Measurements from ENCODE around the gene CAMTA1.

Gene CAMTA1

DNA sequence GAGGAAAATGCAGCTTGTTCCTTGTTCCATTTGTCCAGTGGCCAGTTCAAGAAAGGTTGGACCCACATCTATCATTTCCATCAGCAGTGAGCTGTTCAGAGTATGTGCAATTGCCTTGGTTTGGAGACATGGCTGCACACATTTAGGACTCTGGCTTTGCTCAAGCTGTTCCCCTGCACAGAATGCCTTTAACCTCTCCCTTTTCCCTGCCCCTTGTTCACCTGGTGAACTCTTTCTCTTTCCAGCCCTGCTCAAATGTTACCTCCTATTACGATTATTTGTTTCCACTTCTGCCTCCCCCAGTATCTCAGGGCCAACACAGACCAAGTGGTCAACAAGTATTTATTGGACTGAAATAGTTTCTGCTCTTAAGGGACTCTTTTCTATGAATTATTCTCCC, 385.9 kb downstream of the CAMTA1 start:
- peak in 1 of 42 donors; percentile 4 for DNase-seq
- intact Hi-C loops (cut with DNase I), result no loop called here

DNA sequence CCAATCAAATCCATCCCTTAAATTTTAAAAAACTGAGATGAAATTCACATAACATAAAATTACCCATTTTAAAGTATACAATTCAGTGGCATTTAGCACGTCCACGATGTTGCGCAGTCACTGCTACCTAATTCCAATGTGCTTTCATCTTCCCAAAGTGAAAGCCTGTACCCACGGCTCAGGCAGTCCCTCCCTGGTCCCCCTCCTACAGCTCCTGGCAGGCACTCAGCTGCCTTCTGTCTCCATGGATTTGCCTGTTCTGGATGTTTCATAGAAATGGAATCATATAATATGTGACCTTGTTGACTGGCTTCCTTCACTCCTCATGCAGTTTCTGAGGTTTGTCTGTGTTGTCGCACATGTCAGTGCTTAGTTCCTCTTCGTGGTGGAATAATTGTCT, 386.3 kb downstream of the CAMTA1 start:
- intact Hi-C loops (cut with DNase I), result no loop called here
- DNase-seq, result no peak

DNA sequence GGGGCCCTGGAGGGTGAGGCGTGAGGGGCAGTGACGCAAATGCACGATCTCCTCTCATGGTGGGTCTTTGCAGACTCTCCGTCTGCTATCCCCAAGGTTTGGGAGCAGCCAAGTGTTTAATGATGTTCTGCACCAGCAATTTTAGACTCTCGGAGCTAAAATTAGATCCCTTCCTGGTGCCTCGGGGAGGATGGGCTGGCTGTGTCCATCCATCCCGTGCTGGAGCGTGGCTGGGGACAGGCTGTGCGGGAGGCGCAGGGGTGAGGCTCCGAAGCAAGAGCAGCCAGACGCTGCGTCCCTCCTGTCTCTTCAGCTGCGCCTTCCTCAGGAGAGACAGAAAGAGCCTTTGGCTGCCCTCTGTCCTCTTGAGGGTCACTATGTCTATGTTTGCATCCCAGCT, 387.6 kb downstream of the CAMTA1 start:
- intact Hi-C loops (cut with DNase I), result no loop called here
- peak in 1 of 42 donors; percentile 27 for DNase-seq

DNA sequence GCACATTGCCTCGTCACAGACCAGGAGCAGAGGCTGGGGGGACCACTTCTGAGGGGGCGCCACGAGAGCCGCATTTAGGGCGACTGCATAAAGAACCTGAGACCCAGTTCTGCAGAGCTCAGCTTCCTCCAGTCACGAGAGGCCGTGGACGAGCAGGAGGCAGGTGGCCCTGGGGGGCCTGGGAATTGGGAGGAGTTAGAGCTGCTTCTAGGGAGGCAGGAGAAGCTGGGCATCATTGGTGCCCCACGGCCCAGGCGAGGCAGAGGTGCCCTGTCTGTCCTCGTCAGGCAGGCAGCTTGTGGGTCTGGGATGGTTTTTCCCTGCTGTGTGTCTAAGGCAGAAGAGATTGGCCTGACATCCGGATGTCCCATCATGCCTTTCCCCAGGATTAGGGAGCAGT, 389.3 kb downstream of the CAMTA1 start:
- intact Hi-C loops (cut with DNase I), result no loop called here
- no peak for DNase-seq

DNA sequence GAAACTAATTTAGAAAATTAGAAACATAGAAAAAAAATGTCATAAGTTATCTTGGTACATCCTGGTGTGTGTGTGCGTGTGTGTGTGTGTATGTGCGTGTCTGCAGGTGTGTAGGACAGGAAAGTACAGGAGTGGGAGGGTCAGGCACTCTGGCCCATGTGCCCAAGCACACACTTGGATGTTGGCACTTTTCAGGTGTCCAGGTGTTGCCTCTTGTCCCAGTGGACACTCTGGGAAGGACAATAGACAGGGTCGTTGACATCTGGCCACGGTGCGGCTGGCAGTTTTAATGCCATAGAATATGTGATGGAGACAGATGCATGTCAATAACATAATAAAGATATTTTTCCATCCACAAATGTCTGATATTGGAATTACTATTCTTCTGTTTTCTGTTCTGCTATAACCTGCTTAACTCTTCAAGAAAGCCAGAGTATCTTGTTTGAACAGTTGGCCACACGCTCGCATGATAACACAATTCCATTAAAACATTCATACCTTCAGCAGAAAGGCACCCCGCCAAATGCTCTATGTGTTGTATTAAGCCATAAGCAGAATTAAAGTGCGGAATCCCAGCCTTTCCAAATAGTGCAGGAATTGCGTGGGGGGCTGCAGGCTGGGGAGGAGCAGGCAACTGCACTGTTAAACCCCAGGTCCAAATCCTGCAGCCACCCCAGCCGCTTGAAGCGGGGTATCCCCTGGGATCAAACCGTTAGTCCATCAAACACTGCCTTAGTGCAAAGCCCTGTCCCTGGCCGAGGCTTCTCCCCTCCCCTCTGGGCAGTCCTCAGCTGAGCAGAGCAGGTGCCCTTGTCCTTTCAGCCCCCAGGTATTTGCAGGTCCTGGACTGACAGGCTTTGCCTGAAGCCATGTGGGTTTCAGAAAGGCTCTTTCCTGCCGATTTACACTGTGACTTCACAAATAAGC, 390.0 kb downstream of the CAMTA1 start:
- intact Hi-C loops (cut with DNase I), result no loop called here
- peak in 1 of 42 donors; percentile 23 for DNase-seq

DNA sequence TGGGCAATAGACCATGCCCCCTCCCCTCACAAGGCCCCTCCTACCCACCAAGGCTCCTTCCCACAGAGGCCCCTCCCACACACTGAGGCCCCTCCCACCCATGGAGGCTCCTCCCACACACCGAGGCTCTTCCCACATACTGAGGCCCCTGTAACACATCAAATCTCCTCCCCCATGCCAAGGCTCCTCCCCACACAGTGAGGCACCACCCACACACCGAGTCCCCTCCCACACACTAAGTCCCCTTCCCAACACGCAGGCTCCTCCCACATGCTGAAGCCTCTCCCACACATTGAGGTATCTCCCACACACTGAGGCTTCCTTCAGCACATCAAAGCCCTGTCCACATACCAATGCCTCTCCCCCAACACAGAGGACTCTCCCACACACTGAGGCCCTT, 391.8 kb downstream of the CAMTA1 start:
- DNase-seq, result peak in 1 of 42 donors; percentile 12
- intact Hi-C loops (cut with DNase I), result no loop called here

GRCh38 chr1:7177438-7178146, 392.3 kb downstream of the CAMTA1 start:
- intact Hi-C loops (cut with DNase I), result no loop called here
- DNase-seq, result peak in 1 of 42 donors; percentile 15

DNA sequence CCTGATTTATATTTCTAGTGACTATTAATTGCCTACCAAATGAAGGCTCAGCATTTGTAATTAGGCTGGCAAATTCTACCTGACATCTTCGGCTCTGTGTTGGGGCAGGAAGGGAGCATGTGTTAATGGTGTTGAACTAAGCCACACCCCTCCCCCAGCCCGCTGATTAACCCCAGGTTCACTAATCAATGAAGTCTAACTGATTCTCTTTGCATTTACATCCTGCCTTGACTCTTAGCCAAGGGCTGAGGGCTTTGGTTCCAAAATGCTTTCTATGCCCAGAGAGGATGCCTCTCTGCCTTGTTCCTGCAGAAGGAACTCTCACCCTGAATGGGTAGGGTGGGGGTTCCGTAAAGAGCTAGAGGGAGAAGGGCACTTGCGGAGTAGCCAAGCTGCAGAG, 393.1 kb downstream of the CAMTA1 start:
- peak in 1 of 42 donors; percentile 17 for DNase-seq
- intact Hi-C loops (cut with DNase I), result no loop called here

DNA sequence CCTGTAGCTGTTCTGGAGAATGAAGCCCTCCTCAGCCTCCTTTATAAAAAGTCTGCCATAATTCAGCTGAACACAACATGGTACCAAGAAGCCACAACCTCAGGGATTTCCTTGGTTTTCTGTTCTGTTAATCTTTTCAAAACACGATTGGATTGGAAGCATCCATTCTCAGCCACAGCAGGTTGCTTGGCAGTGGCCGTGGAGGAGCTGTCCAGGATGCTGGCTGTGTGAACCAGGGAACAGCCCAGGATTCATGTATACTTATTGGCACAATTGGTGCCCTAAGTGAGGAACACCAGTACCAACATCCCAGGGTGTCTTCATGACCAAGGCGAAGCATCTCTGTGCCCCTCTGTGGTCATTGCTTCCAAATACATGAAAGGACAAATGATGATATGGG, 393.5 kb downstream of the CAMTA1 start:
- DNase-seq, result peak in 1 of 42 donors; percentile 12
- intact Hi-C loops (cut with DNase I), result no loop called here

- intact Hi-C loops (cut with DNase I), result no loop called here
- DNase-seq, result peak in 1 of 42 donors; percentile 22
Observed at GRCh38 chr1:7185721-7186120, 400.5 kb downstream of the CAMTA1 start.

- intact Hi-C loops (cut with DNase I), result no loop called here
- peak in 1 of 42 donors; percentile 35 for DNase-seq
Observed at GRCh38 chr1:7186382-7187111, 401.3 kb downstream of the CAMTA1 start.

DNA sequence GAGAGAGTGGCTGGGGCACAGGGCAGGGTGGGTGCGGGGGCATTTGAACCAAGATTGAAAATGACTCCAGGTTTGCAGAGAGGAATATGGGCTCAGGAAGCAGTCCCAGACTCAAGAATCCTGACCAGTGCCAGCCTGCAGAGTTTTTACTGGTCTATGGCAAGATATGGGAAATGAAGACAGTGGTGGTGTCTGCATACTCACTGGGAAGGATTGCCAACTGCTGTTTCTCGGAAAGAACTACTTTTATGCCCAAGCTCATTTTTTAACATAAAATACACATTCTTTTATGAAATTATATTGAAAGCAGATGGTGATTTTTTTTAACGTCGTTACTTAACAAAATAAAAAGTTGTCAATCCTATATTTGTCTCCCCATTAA, 401.8 kb downstream of the CAMTA1 start:
- intact Hi-C loops (cut with DNase I), result no loop called here
- no peak for DNase-seq

DNA sequence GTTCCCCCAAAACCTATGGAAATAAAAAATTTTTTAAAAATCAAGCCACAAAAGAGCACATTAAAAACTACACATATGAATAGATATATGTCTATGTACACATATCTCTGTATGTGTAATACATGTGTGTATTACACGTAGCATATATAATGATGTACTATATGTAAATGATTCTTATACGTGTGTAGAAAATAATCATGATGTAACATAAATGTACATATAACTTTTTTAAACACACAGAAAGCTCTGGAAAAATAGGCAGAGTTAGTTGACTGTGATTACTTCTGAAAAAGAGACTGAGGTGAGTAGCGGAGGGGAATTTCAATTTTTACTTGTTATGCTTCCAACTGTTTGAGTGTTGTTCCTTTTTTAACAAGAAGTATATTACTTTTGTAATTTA, 405.0 kb downstream of the CAMTA1 start:
- intact Hi-C loops (cut with DNase I), result no loop called here
- no peak for DNase-seq

GRCh38 chr1:7192453-7192852, 407.2 kb downstream of the CAMTA1 start:
- DNase-seq, result no peak
- intact Hi-C loops (cut with DNase I), result no loop called here

- intact Hi-C loops (cut with DNase I), result no loop called here
- DNase-seq, result peak in 1 of 42 donors; percentile 17
Observed at GRCh38 chr1:7196036-7196911, 411.0 kb downstream of the CAMTA1 start.

DNA sequence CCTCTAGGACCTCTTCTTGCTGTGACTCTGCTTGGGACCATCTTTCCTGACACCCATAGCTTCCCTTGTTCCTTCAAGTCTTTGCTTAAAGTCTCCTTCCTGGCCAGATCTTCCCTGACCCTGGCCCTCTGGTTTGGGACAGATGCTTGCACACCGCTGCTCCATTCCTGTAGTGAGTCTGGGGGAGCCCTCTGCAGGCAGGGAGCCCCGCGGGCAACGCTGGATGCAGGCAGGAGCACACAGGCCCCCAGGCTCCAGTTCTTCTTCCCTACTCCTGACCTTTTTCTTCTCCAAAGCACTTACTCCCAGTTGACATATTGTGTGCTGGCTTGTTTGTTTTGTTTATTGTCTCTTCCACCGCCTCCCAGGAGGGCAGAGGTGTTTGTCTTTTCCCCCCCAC, 413.4 kb downstream of the CAMTA1 start:
- intact Hi-C loops (cut with DNase I), result no loop called here
- peak in 1 of 42 donors; percentile 17 for DNase-seq

DNA sequence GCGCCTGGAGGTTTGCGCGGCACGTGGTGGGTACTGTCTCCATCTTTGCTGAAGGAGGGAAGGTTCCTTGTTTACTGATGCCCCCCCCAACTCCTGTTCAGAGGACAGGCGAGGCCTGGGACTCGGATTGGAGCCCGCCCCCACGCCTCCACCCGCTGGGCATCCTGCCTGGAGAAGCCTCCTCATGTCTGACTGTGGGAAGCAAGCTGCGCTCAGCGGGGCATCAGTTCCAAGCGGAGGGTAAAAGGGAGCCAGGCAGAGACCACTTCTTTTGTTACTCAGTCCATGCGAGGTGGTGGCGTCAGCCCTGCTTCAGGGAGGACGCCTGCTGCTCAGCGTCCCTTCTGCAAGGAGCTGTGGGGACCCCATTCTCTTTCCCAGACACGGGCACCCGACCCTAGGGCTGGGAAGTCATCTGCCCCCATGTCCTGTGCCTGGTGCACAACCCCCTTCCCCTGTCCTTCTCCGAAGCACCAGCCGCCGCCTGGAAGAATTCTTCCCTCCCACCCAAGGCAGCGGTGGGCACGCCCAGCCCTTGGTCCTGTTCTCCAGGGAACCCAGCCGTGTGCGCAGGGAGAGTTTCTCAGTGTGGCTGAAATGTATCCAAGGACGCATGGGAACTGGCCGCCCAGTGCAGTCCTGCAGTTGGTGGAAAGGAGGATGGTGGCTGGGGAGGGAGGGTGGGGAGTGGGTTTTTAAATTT, 414.0 kb downstream of the CAMTA1 start:
- peak in 1 of 42 donors; percentile 34 for DNase-seq
- intact Hi-C loops (cut with DNase I), result no loop called here

Measured in head of caudate nucleus (tissue), 42 donors.